PC-9 (cell line): ENCODE measurements around the gene CCDC9. TPM values are rescaled to one million over a fixed set of nuclear protein-coding genes. Genes with fewer than 3 reads are reported as not detected.

ENCODE experiments used
- BruUV-seq: library from RNA; stranded (reverse); fragments of 400-500 nt; replicated peaks from 2 replicates; lab custom pipeline; 2021; lab: Mats Ljungman, UMichigan
- CTCF ChIA-PET: fragments of 300-600 bp; sonication (Branson Sonifier 250); formaldehyde crosslinking; loops from one replicate; lab custom pipeline; 2022; ENCODE audit warnings: antibody characterized with exemption; lab: Charles Lee
- POLR2A ChIA-PET: fragments of 300-600 bp; sonication (Branson Sonifier 250); formaldehyde crosslinking; loops from one replicate; lab custom pipeline; 2022; ENCODE audit warnings: antibody characterized with exemption; ENCODE audit not compliant: unreplicated experiment; lab: Charles Lee
- DNase-seq, 2 experiments: peaks; one replicate each; pipeline versions ENCODE4 v3.0.0 to v3.0.0-alpha.2; 2015 to 2022; ENCODE audit warnings: mixed read lengths in 1 of 2
- H2AFZ ChIP-seq: fragments of 200-600 bp; sonication (generic); 2 replicates; pipeline ENCODE4 v1.8.1; 2017; ENCODE audit warnings: antibody characterized with exemption
- H3F3A ChIP-seq: fragments of 200-600 bp; sonication (generic); 2 replicates; pipeline ENCODE4 v1.8.1; 2017; ENCODE audit warnings: antibody characterized with exemption, mild to moderate bottlenecking, low read depth; ENCODE audit not compliant: insufficient read depth
- H3K27ac ChIP-seq: fragments of 200-600 bp; sonication (generic); 2 replicates; pipeline ENCODE4 v1.6.1; 2016; ENCODE audit warnings: mixed run types
- H3K27me3 ChIP-seq: fragments of 200-600 bp; sonication (generic); 2 replicates; pipeline ENCODE4 v1.6.1; 2016; ENCODE audit warnings: low read depth, mixed run types; ENCODE audit not compliant: insufficient read depth
- H3K36me3 ChIP-seq: fragments of 200-600 bp; sonication (generic); 2 replicates; pipeline ENCODE4 v1.6.1; 2016; ENCODE audit warnings: low read depth, mixed run types
- H3K4me1 ChIP-seq: fragments of 200-600 bp; sonication (generic); replicated peaks from 2 replicates; pipeline ENCODE4 v1.6.1; 2016; ENCODE audit warnings: mixed run types; ENCODE audit not compliant: insufficient read depth
- H3K4me2 ChIP-seq: fragments of 200-600 bp; sonication (generic); 2 replicates; pipeline ENCODE4 v1.6.1; 2017; ENCODE audit warnings: mixed run types
- H3K4me3 ChIP-seq: fragments of 200-600 bp; sonication (generic); 2 replicates; pipeline ENCODE4 v1.6.1; 2016; ENCODE audit warnings: mixed run types
- H3K79me2 ChIP-seq: fragments of 200-600 bp; sonication (generic); 2 replicates; pipeline ENCODE4 v1.6.1; 2017; ENCODE audit warnings: low read depth, mixed run types
- H3K9me2 ChIP-seq: fragments of 200-600 bp; sonication (generic); 2 replicates; pipeline ENCODE4 v1.8.1; 2017; ENCODE audit warnings: mild to moderate bottlenecking; ENCODE audit not compliant: insufficient read depth
- H3K9me3 ChIP-seq: fragments of 200-600 bp; sonication (generic); 2 replicates; pipeline ENCODE4 v1.8.1; 2016; ENCODE audit warnings: low read depth; ENCODE audit not compliant: insufficient read depth
- H4K20me1 ChIP-seq: fragments of 200-600 bp; sonication (generic); 2 replicates; pipeline ENCODE4 v1.8.1; 2017; ENCODE audit not compliant: insufficient read depth
- EZH2 ChIP-seq: fragments of 200-600 bp; sonication (generic); IDR thresholded peaks from 2 replicates; pipeline ENCODE4 v1.8.0; 2017; ENCODE audit warnings: antibody characterized with exemption, low read depth
- intact Hi-C: fragments of 100-400 bp; cut with micrococcal nuclease; formaldehyde crosslinking; loops from one replicate; pipeline ENCODE4 v1.10.0; 2022; ENCODE audit not compliant: unreplicated experiment
- total RNA-seq: library from RNA; stranded (reverse); gene quantifications from 2 replicates; pipeline ENCODE4 v1.2.3, GENCODE V29; 2021
- TF ChIP-seq, protein P1 (sequence below): fragments of 200-600 bp; sonication (generic); conservative IDR thresholded peaks from 2 replicates; pipeline ENCODE4 v1.6.1; 2017; ENCODE audit warnings: mixed run types, antibody characterized with exemption, mild to moderate bottlenecking, moderate library complexity

Gene CCDC9
- total RNA-seq, 1 experiment from 2014 or later, result 37.0 TPM

DNA sequence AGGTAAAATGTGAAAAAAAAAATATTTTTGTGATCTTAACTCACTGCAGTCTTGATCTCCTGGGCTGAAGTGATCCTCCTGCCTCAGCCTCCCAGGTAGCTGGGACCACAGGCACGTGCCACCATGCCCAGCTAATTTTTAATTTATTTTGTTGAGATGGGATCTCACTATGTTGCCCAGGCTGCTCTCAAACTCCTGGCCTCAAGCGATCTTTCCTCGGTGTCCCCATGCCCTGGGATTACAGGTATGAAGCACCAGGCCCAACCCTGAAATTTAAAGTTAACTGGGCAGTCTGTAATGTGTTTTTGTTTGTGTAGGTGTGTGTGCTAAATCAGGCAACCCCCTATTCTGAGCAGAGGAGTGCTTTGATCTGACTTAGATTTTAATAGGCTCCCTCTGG, 50.0 kb downstream of the CCDC9 start:
- H3K9me2 ChIP-seq, result no peaks in the 10 kb centered on the region
- DNase-seq, result no peak
- no peak overlapping the region for H3K4me3 ChIP-seq
- no peaks in the 10 kb centered on the region for H3K27me3 ChIP-seq
- no peak overlapping the region for H3K4me2 ChIP-seq
- no TSS peak for BruUV-seq
- H3K36me3 ChIP-seq, result no peaks in the 10 kb centered on the region
- POLR2A ChIA-PET, result no interaction called here
- TF ChIP-seq, protein P1, sequence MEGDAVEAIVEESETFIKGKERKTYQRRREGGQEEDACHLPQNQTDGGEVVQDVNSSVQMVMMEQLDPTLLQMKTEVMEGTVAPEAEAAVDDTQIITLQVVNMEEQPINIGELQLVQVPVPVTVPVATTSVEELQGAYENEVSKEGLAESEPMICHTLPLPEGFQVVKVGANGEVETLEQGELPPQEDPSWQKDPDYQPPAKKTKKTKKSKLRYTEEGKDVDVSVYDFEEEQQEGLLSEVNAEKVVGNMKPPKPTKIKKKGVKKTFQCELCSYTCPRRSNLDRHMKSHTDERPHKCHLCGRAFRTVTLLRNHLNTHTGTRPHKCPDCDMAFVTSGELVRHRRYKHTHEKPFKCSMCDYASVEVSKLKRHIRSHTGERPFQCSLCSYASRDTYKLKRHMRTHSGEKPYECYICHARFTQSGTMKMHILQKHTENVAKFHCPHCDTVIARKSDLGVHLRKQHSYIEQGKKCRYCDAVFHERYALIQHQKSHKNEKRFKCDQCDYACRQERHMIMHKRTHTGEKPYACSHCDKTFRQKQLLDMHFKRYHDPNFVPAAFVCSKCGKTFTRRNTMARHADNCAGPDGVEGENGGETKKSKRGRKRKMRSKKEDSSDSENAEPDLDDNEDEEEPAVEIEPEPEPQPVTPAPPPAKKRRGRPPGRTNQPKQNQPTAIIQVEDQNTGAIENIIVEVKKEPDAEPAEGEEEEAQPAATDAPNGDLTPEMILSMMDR, result no peak
- no peak for TF ChIP-seq EZH2
- intact Hi-C loops, result loop anchor here (5.0 kb wide), 1 partner anchor 41 kb away; the partner anchor contains the start of gene DHX34
- no peaks in the 10 kb centered on the region for H3K79me2 ChIP-seq
- peaks cover 25% of the 10 kb centered on the region for H3K4me1 ChIP-seq
- H3K9me3 ChIP-seq, result no peaks in the 10 kb centered on the region
- CTCF ChIA-PET, result interaction anchor here (0.7 kb wide), 1 partner anchor 122 kb away, joined by 12 read pairs; no protein-coding TSS in a partner anchor
- no peak overlapping the region for H2AFZ ChIP-seq
- H4K20me1 ChIP-seq, result no peaks in the 10 kb centered on the region
- H3F3A ChIP-seq, result peaks cover 13% of the 10 kb centered on the region; the same call in 1 of the 2 replicates
- H3K27ac ChIP-seq, result no peak overlapping the region

DNA sequence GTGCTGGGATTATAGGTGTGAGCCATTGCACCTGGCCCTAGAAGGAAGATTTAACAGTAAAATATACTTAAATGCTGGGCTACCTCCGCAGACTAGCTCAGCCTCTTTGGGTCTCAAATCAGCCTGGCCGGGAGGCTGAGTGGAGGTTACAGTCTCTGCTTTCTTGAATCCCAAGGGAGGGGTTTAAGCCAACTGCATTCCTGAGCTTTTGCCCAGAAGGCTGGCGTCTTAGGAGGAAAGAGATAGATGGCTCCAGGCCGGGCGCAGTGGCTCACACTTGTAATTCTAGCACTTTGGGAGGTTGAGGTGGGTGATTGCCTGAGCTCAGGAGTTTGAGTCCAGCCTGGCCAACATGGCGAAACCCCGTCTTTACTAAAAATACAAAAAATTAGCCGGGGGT, 52.7 kb downstream of the CCDC9 start:
- no peaks in the 10 kb centered on the region for H3K9me3 ChIP-seq
- no peaks in the 10 kb centered on the region for H3K36me3 ChIP-seq
- no peak overlapping the region for H2AFZ ChIP-seq
- peak overlapping the region; percentile 20; the same call in 1 of the 2 replicates for H3K4me2 ChIP-seq
- no peaks in the 10 kb centered on the region for H3K79me2 ChIP-seq
- DNase-seq, result no peak
- intact Hi-C loops, result loop anchor here (5.0 kb wide), 1 partner anchor 38 kb away; the partner anchor contains the start of gene DHX34
- no peak overlapping the region for H3K27ac ChIP-seq
- ChIA-PET POLR2A (no interaction called here), CTCF (interaction anchor here (0.6 to 0.7 kb wide), 2 partner anchors 16 to 125 kb away, joined by 4 to 14 read pairs; no protein-coding TSS in a partner anchor)
- no peaks in the 10 kb centered on the region for H4K20me1 ChIP-seq
- H3K4me3 ChIP-seq, result no peak overlapping the region
- H3K27me3 ChIP-seq, result no peaks in the 10 kb centered on the region
- no peaks in the 10 kb centered on the region for H3K9me2 ChIP-seq
- TF ChIP-seq, protein P1, result no peak
- TF ChIP-seq EZH2, result no peak
- H3K4me1 ChIP-seq, result peaks cover 33% of the 10 kb centered on the region
- BruUV-seq, result no TSS peak
- peaks cover 31% of the 10 kb centered on the region; the same call in 1 of the 2 replicates for H3F3A ChIP-seq

GRCh38 chr19:47309608-47310007, 53.3 kb downstream of the CCDC9 start, which contains the start of gene C5AR1:
Gene C5AR1, plus strand, starts transcription at chr19:47309861. Its CDS starts 35 bp downstream, at chr19:47309896.
- peak within 1 kb of the TSS; percentile 52 for H3K4me2 ChIP-seq
- peak within 1 kb of the TSS; percentile 35 for H3K27ac ChIP-seq
- no peak for TF ChIP-seq EZH2
- TF ChIP-seq, protein P1, result no peak
- peaks cover 33% of the 10 kb centered on the region for H3K4me1 ChIP-seq
- H3K4me3 ChIP-seq, result no peak within 1 kb of the TSS
- no peak for DNase-seq
- BruUV-seq, result no TSS peak
- ChIA-PET CTCF (interaction anchor here (0.6 to 0.7 kb wide), 2 partner anchors 15 to 124 kb away, joined by 4 to 14 read pairs; no protein-coding TSS in a partner anchor), POLR2A (interaction anchor here (0.6 kb wide), 1 partner anchor 48 kb away, joined by 7 read pairs; no protein-coding TSS in a partner anchor)
- H3F3A ChIP-seq, result peaks cover 34% of the 10 kb centered on the region; the same call in 1 of the 2 replicates
- intact Hi-C loops, result loop anchor here (5.0 kb wide), 1 partner anchor 38 kb away; the partner anchor contains the start of gene DHX34
- no peaks in the 10 kb centered on the region for H4K20me1 ChIP-seq
- no peaks in the 10 kb centered on the region for H3K9me2 ChIP-seq
- H3K27me3 ChIP-seq, result no peaks in the 10 kb centered on the region
- H3K9me3 ChIP-seq, result no peaks in the 10 kb centered on the region
- no peaks in the 10 kb centered on the region for H3K36me3 ChIP-seq
- H2AFZ ChIP-seq, result no peak within 1 kb of the TSS
- H3K79me2 ChIP-seq, result no peaks in the 10 kb centered on the region
